Bronchial epithelial cell (primary cell): ENCODE results near the gene ARSJ. TPM values are rescaled to one million over a fixed set of nuclear protein-coding genes. Genes with fewer than 3 reads are reported as not detected.

Source experiments
- DNase-seq: peaks from one replicate; pipeline ENCODE4 v3.0.0-alpha.2; 2010; ENCODE audit warnings: low read depth
- FAIRE-seq: peaks from 2 replicates; lab custom pipeline; 2011; peaks lifted over from hg19 to GRCh38; lab: Jason Lieb, UNC
- H3K27me3 ChIP-seq: 2 replicates; pipeline ENCODE4 v1.5.1; 2011; ENCODE audit warnings: low read length; ENCODE audit not compliant: control insufficient read depth, insufficient read depth
- H3K36me3 ChIP-seq: 2 replicates; pipeline ENCODE4 v1.5.1; 2011; ENCODE audit warnings: low read length; ENCODE audit not compliant: control insufficient read depth, insufficient read depth
- H3K4me3 ChIP-seq: 2 replicates; pipeline ENCODE4 v1.5.1; 2011; ENCODE audit warnings: mild to moderate bottlenecking, low read depth, low read length, control low read depth
- total RNA-seq: library from RNA; depleted of rRNA; stranded (reverse); fragments of >200 nt; gene quantifications from 2 replicates; pipeline ENCODE4 v1.2.1, GENCODE V29; 2014
- TF ChIP-seq, protein P1 (sequence below): IDR thresholded peaks from 2 replicates; pipeline ENCODE4 v1.5.1; 2011; ENCODE audit warnings: mild to moderate bottlenecking, moderate library complexity, low read length, control low read depth, inconsistent platforms; ENCODE audit not compliant: insufficient read depth, severe bottlenecking

ARSJ gene
- total RNA-seq, 1 donor from 2014 or later: 29.0 TPM

DNA sequence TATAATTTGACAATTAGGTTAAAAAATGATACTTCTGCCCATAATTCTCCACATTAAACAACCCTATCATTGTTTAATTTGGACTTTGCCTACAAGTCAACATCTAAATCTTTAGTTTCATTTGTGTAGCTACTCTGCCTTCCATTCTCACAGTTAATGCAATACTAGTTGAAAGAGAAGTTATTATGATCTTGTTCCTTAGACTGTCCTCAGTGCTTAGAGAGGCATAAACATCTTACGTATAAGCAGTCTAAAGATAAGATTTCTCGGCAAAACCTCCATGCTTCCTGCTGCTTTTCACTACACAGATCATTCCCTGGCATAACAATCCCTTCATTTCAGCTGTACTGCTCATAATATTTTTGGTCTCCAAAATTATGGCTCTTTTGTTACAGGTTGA lies 112.8 kb downstream of the ARSJ start:
- no peaks in the 10 kb centered on the region for H3K27me3 ChIP-seq
- no peak for DNase-seq
- H3K36me3 ChIP-seq: no peaks in the 10 kb centered on the region
- H3K4me3 ChIP-seq: no peak overlapping the region
- FAIRE-seq: no peak
- TF ChIP-seq, protein P1, sequence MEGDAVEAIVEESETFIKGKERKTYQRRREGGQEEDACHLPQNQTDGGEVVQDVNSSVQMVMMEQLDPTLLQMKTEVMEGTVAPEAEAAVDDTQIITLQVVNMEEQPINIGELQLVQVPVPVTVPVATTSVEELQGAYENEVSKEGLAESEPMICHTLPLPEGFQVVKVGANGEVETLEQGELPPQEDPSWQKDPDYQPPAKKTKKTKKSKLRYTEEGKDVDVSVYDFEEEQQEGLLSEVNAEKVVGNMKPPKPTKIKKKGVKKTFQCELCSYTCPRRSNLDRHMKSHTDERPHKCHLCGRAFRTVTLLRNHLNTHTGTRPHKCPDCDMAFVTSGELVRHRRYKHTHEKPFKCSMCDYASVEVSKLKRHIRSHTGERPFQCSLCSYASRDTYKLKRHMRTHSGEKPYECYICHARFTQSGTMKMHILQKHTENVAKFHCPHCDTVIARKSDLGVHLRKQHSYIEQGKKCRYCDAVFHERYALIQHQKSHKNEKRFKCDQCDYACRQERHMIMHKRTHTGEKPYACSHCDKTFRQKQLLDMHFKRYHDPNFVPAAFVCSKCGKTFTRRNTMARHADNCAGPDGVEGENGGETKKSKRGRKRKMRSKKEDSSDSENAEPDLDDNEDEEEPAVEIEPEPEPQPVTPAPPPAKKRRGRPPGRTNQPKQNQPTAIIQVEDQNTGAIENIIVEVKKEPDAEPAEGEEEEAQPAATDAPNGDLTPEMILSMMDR: no peak

DNA sequence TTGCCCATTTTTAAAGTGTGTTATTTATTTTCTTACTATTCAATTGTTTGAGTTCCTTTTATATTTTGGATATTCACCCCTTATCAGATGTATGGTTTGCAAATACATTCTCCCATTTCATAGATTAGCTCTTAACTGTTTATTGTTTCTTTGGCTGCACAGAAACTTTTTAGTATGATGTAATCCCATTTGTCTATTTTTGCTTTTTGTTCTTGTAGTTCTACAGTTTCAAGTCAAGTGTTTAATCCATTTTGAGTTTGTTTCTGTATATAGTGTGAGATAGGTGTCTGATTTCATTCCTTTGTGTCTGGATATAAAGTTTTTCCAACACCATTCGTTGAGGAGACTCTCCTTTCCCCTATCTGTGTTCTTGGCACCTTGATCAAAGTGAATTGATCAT lies 120.5 kb downstream of the ARSJ start:
- H3K4me3 ChIP-seq: no peak overlapping the region
- H3K36me3 ChIP-seq: no peaks in the 10 kb centered on the region
- no peak for FAIRE-seq
- no peaks in the 10 kb centered on the region for H3K27me3 ChIP-seq
- no peak for DNase-seq
- TF ChIP-seq, protein P1: no peak

DNA sequence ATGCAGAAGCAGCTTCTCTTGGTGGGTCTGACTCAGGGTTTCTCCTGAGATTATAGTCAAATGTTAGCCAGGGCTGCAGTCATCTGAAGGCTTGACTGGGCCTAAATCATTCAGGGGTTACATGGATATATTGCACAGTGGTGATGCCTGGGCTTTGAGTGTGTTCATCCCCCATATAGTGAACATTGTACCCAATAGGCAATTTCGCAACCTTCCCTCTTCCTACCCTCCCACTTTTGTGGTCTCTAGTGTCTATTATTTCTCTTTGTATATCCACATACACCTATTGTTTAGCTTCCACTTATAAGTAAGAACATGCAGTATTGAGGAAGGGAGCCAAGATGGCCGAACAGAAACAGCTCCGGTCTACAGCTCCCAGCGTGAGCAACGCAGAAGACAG lies 127.6 kb downstream of the ARSJ start:
- H3K27me3 ChIP-seq: no peaks in the 10 kb centered on the region
- no peaks in the 10 kb centered on the region for H3K36me3 ChIP-seq
- TF ChIP-seq, protein P1: no peak
- FAIRE-seq (peak; percentile 7), DNase-seq (no peak)
- no peak overlapping the region for H3K4me3 ChIP-seq

Other genes starting within 250 kb of the ARSJ start
- gene CAMK2D, start 217.9 kb downstream of the ARSJ start, total RNA-seq: 50.8 and 62.2 TPM in 2 replicates